IMR-90 (cell line): ENCODE measurements around the gene ZBTB7B. TPM values are rescaled to one million over a fixed set of nuclear protein-coding genes. Genes with fewer than 3 reads are reported as not detected.

Source experiments
- ATAC-seq: fragments of 200-7000 bp; cut with Tn5 transposase; 2 replicates; pipeline ENCODE4 v1.9.1; 2020; ENCODE audit warnings: low read depth, mild to moderate bottlenecking, moderate library complexity
- BruUV-seq: library from RNA; stranded (reverse); fragments of 400-500 nt; replicated peaks from 2 replicates; lab custom pipeline; 2021; lab: Mats Ljungman, UMichigan
- CTCF ChIA-PET: fragments of 300-600 bp; formaldehyde crosslinking; extraction: SDS; loops from one replicate; lab custom pipeline; 2021; ENCODE audit warnings: antibody characterized with exemption; lab: Yijun Ruan, JAX
- POLR2A ChIA-PET: fragments of 300-600 bp; sonication (Branson Sonifier 250); formaldehyde crosslinking; loops from one replicate; lab custom pipeline; 2022; ENCODE audit warnings: antibody characterized with exemption; ENCODE audit not compliant: unreplicated experiment; lab: Charles Lee
- DNase-seq: peaks from one replicate; pipeline ENCODE4 v3.0.0; 2013
- H2AFZ ChIP-seq: replicated peaks from 2 replicates; pipeline ENCODE3; 2013; ENCODE audit warnings: low read length, mild to moderate bottlenecking; ENCODE audit not compliant: poor library complexity
- H2AK5ac ChIP-seq: 2 replicates; pipeline ENCODE4 v1.6.1; 2013; ENCODE audit warnings: low read depth, low read length, inconsistent platforms
- H2AK9ac ChIP-seq: replicated peaks from 2 replicates; pipeline ENCODE3; 2013; ENCODE audit warnings: mild to moderate bottlenecking, low read depth, low read length, moderate library complexity; ENCODE audit not compliant: poor library complexity
- H2BK120ac ChIP-seq: 2 replicates; pipeline ENCODE4 v1.6.1; 2013; ENCODE audit warnings: low read depth, low read length, inconsistent platforms
- H2BK15ac ChIP-seq: 3 replicates; pipeline ENCODE4 v1.6.1; 2013; ENCODE audit warnings: low read depth, low read length, inconsistent platforms
- H2BK20ac ChIP-seq: 2 replicates; pipeline ENCODE4 v1.6.1; 2013; ENCODE audit warnings: low read depth, mild to moderate bottlenecking, inconsistent platforms, low read length, moderate library complexity
- H2BK5ac ChIP-seq: 2 replicates; pipeline ENCODE4 v1.6.1; 2013; ENCODE audit warnings: mild to moderate bottlenecking, low read depth, low read length, inconsistent platforms; ENCODE audit not compliant: poor library complexity, severe bottlenecking
- H3K14ac ChIP-seq: replicated peaks from 2 replicates; pipeline ENCODE4 v1.6.1; 2013; ENCODE audit warnings: low read depth, low read length, inconsistent platforms
- H3K18ac ChIP-seq: 2 replicates; pipeline ENCODE4 v1.6.1; 2013; ENCODE audit warnings: low read depth, low read length, control low read depth
- H3K23ac ChIP-seq: 2 replicates; pipeline ENCODE4 v1.6.1; 2013; ENCODE audit warnings: low read depth, low read length, inconsistent platforms
- H3K27ac ChIP-seq: 2 replicates; pipeline ENCODE4 v1.5.1; 2013; ENCODE audit warnings: mild to moderate bottlenecking, control low read depth, low read length; ENCODE audit not compliant: insufficient read depth
- H3K27me3 ChIP-seq: 2 replicates; pipeline ENCODE4 v1.6.1; 2013; ENCODE audit warnings: low read length; ENCODE audit not compliant: control insufficient read depth, insufficient read depth
- H3K36me3 ChIP-seq: 2 replicates; pipeline ENCODE4 v1.6.1; 2013; ENCODE audit warnings: low read length, mixed read lengths; ENCODE audit not compliant: control insufficient read depth, insufficient read depth
- H3K4ac ChIP-seq: 2 replicates; pipeline ENCODE4 v1.6.1; 2013; ENCODE audit warnings: low read depth, low read length, inconsistent platforms
- H3K4me1 ChIP-seq: 2 replicates; pipeline ENCODE4 v1.6.1; 2013; ENCODE audit warnings: low read length, mixed read lengths; ENCODE audit not compliant: control insufficient read depth, insufficient read depth
- H3K4me2 ChIP-seq: 2 replicates; pipeline ENCODE4 v1.6.1; 2013; ENCODE audit warnings: low read depth, mild to moderate bottlenecking, control low read depth, low read length, moderate library complexity
- H3K4me3 ChIP-seq: 2 replicates; pipeline ENCODE4 v1.5.1; 2013; ENCODE audit warnings: low read depth, mild to moderate bottlenecking, control low read depth, low read length, moderate library complexity; ENCODE audit not compliant: insufficient read depth
- H3K56ac ChIP-seq: 2 replicates; pipeline ENCODE4 v1.6.1; 2013; ENCODE audit warnings: low read length, inconsistent platforms; ENCODE audit not compliant: insufficient read depth; ENCODE audit errors: extremely low read depth
- H3K79me1 ChIP-seq, 2 experiments: 2 replicates each; pipeline ENCODE4 v1.6.1; 2013; ENCODE audit warnings: low read length in 2 of 2, inconsistent platforms in 1 of 2, low read depth in 1 of 2
- H3K9ac ChIP-seq: 2 replicates; pipeline ENCODE4 v1.6.1; 2013; ENCODE audit warnings: low read depth, low read length, control low read depth
- H3K9me1 ChIP-seq: 2 replicates; pipeline ENCODE4 v1.6.1; 2013; ENCODE audit warnings: low read length, inconsistent platforms; ENCODE audit not compliant: insufficient read depth
- H3K9me3 ChIP-seq: 2 replicates; pipeline ENCODE4 v1.6.1; 2013; ENCODE audit warnings: low read length; ENCODE audit not compliant: control insufficient read depth, insufficient read depth
- H4K20me1 ChIP-seq: 2 replicates; pipeline ENCODE4 v1.6.1; 2013; ENCODE audit warnings: low read length, inconsistent platforms; ENCODE audit not compliant: insufficient read depth
- H4K5ac ChIP-seq: 2 replicates; pipeline ENCODE4 v1.6.1; 2013; ENCODE audit warnings: mild to moderate bottlenecking, low read depth, low read length, control low read depth
- H4K8ac ChIP-seq, 2 experiments: 2 replicates each; pipeline ENCODE4 v1.6.1; 2013; ENCODE audit warnings: low read depth in 2 of 2, low read length in 2 of 2, control low read depth in 1 of 2, inconsistent platforms in 1 of 2
- H4K91ac ChIP-seq: 2 replicates; pipeline ENCODE4 v1.6.1; 2013; ENCODE audit warnings: low read depth, low read length, inconsistent platforms; ENCODE audit not compliant: insufficient read depth
- BHLHE40 ChIP-seq: fragments of 150-350 bp; IDR thresholded peaks from 2 replicates; pipeline ENCODE4 v1.6.1; 2016; ENCODE audit warnings: mild to moderate bottlenecking, low read depth, low read length
- CEBPB ChIP-seq: IDR thresholded peaks from 2 replicates; pipeline ENCODE4 v1.6.1; 2012; ENCODE audit warnings: low read depth, low read length, improper control_type of control experiment
- CHD1 ChIP-seq: IDR thresholded peaks from 2 replicates; pipeline ENCODE4 v1.6.1; 2012; ENCODE audit warnings: low read depth, low read length, improper control_type of control experiment
- FOS ChIP-seq: fragments of 150-350 bp; IDR thresholded peaks from 2 replicates; pipeline ENCODE4 v1.6.1; 2016; ENCODE audit warnings: low read depth, low read length
- MAZ ChIP-seq: IDR thresholded peaks from 2 replicates; pipeline ENCODE4 v1.6.1; 2012; ENCODE audit warnings: low read depth, mild to moderate bottlenecking, low read length, improper control_type of control experiment, moderate library complexity, borderline replicate concordance
- MXI1 ChIP-seq: IDR thresholded peaks from 2 replicates; pipeline ENCODE4 v1.6.1; 2012; ENCODE audit warnings: low read depth, mild to moderate bottlenecking, low read length, moderate library complexity, borderline replicate concordance
- POLR2A ChIP-seq: IDR thresholded peaks from 2 replicates; pipeline ENCODE4 v1.6.1; 2012; ENCODE audit warnings: mild to moderate bottlenecking, low read depth, low read length
- RAD21 ChIP-seq: IDR thresholded peaks from 2 replicates; pipeline ENCODE4 v1.6.1; 2012; ENCODE audit warnings: low read length, improper control_type of control experiment
- RCOR1 ChIP-seq: IDR thresholded peaks from 2 replicates; pipeline ENCODE4 v1.6.1; 2012; ENCODE audit warnings: mild to moderate bottlenecking, low read length, improper control_type of control experiment; ENCODE audit not compliant: insufficient replicate concordance
- USF2 ChIP-seq: fragments of 150-350 bp; IDR thresholded peaks from 2 replicates; pipeline ENCODE4 v1.6.1; 2017; ENCODE audit warnings: mild to moderate bottlenecking, antibody characterized with exemption, low read length, low read depth
- WGBS, 2 experiments: methylation state at CpG; one replicate each; pipeline versions ENCODE4 v1.1.5 to v1.1.7; 2013; ENCODE audit warnings: missing lambda C conversion rate in 2 of 2; ENCODE audit not compliant: insufficient read length in 1 of 2; ENCODE audit errors: extremely low coverage in 2 of 2; 5-methylcytosine and 5-hydroxymethylcytosine counted together
- dilution Hi-C: fragments of 300-500 bp; cut with HindIII; formaldehyde crosslinking; loops from one replicate; pipeline ENCODE4 v1.14.3; 2018; ENCODE audit warnings: low sequenced_read_pairs; ENCODE audit not compliant: unreplicated experiment
- in situ Hi-C: fragments of 300-500 bp; cut with MboI; formaldehyde crosslinking; loops from 3 replicates; pipeline ENCODE4 v1.14.3; 2019; ENCODE audit warnings: low sequenced_read_pairs, inconsistent platforms, mixed read lengths
- intact Hi-C: fragments of 100-400 bp; cut with micrococcal nuclease; formaldehyde crosslinking; loops from 2 replicates; pipeline ENCODE4 v1.10.0; 2022
- polyA plus RNA-seq, 3 experiments: library from polyadenylated mRNA; depleted of rRNA; stranded (reverse); fragments of >200 nt; gene quantifications; 2 replicates each; pipeline ENCODE4 v1.2.3, GENCODE V29; 2012; ENCODE audit warnings: low replicate concordance in 1 of 3
- total RNA-seq: library from RNA; depleted of rRNA; stranded (reverse); fragments of >200 nt; gene quantifications from 2 replicates; pipeline ENCODE4 v1.2.3, GENCODE V29; 2012
- TF ChIP-seq, protein P1 (sequence below): fragments of 150-350 bp; IDR thresholded peaks from 2 replicates; pipeline ENCODE4 v1.6.1; 2016; ENCODE audit warnings: low read depth, mild to moderate bottlenecking, low read length, moderate library complexity, borderline replicate concordance
- TF ChIP-seq, protein P2 (sequence below): conservative IDR thresholded peaks from 2 replicates; pipeline ENCODE4 v1.5.1; 2012; ENCODE audit warnings: mild to moderate bottlenecking, low read depth, low read length, improper control_type of control experiment

The ZBTB7B gene
- total and polyA plus RNA-seq, 2 of the 4 experiments (the other 2 are of a cell fraction): 7.7 to 17.4 TPM

DNA sequence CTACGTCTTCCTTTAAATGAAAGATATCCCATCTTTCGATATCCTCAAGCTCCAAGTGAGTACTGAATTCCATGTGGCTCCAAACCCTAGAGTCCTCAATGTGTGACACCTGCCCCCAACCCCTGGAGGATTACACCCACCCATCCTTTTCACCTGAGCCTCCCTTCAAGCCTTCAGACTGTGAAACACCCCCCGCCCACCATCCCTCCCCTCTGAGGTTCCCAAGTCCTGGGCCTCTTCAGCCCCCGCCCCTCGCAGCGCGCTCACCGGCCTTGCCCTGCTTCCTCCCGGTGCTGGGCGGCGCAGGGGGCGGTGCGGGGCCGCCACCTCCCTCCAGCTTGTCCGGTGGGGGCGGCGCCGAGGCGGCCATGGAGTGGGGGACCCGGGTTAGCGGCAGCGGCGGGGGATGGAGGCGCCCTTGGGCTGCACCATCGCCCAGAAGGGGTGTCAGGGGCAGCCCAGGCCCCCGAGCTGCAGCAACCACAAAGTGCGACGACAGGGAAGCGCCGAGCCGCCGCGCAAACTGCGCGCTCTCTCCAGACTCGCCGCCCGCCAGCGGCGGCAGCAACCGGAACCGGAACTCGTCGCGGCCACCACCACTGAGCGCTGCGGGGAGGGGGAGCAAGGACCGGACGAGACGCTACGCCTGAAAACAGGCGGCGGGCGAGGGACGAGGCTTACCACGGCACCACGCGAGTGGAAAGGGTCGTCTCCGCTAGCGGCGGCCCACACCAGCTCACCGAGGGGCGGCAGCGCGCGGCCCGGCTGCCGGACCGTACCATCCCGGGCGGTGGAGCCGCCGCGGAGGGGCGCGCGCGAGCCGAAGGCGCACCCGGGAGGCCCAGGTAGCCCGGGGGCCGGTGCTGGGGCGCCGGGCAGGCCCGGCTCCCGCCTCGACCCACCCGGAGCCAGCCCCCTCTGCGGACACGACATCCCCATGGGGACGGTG is 41.1 kb upstream of the ZBTB7B start, which contains the start of gene PYGO2:
PYGO2 (minus strand) TSS at position 576 of the 949 bp plus-strand sequence; CDS start at position 370, 206 bp downstream.
- Histone ChIP-seq H3K4ac (peak within 1 kb of the TSS; percentile 99), H3K14ac (peak within 1 kb of the TSS; percentile 100), H3K18ac (peak within 1 kb of the TSS; percentile 95), H3K4me3 (peak within 1 kb of the TSS; percentile 86), H3K9me1 (no peaks in the 10 kb centered on the region), H2BK120ac (peak within 1 kb of the TSS; percentile 93), H3K9ac (peak within 1 kb of the TSS; percentile 94), H4K20me1 (peaks cover 18% of the 10 kb centered on the region), H3K4me1 (peaks cover 11% of the 10 kb centered on the region), H3K4me2 (peak within 1 kb of the TSS; percentile 90), H3K79me1 (peaks cover 25 to 67% of the 10 kb centered on the region in 2 experiments), H3K9me3 (no peaks in the 10 kb centered on the region), H2AFZ (peak within 1 kb of the TSS; percentile 98), H4K8ac (peak within 1 kb of the TSS; percentile 88 to 99), H2AK9ac (peak within 1 kb of the TSS; percentile 100), H3K56ac (peak within 1 kb of the TSS; percentile 75), H3K36me3 (peaks cover 49% of the 10 kb centered on the region), H2BK20ac (no peak within 1 kb of the TSS), H2BK15ac (no peak within 1 kb of the TSS; the same call in 2 of the 3 replicates), H4K91ac (peak within 1 kb of the TSS; percentile 96), H2BK5ac (peak within 1 kb of the TSS; percentile 98), H2AK5ac (peak within 1 kb of the TSS; percentile 95), H3K27me3 (no peaks in the 10 kb centered on the region), H3K27ac (peak within 1 kb of the TSS; percentile 96), H3K23ac (peak within 1 kb of the TSS; percentile 98; the same call in 1 of the 2 replicates), H4K5ac (peak within 1 kb of the TSS; percentile 89)
- WGBS, 2 experiments: 0% methylated on average over 57 of the region's 93 CpGs; no CpG with 5 or more reads in 1 of the 2 experiments
- intact Hi-C loops (loop anchor here (2.0 kb wide), 2 partner anchors 37 to 123 kb away; no protein-coding TSS in a partner anchor), in situ Hi-C loops (no loop called here), dilution Hi-C loops (no loop called here)
- CTCF ChIA-PET: interaction anchor here (0.6 to 1.6 kb wide), 7 partner anchors 9 to 124 kb away, joined by 3 to 11 read pairs (median 3); partner anchors contain the start of gene SHC1
- POLR2A ChIA-PET: interaction anchor here (1.2 to 2.5 kb wide), 2 partner anchors 9 to 12 kb away, joined by 10 to 17 read pairs; partner anchors contain the start of gene SHC1
- no TSS peak for BruUV-seq
- DNase-seq: peak; percentile 66
- ATAC-seq: peak; percentile 86
- peak; percentile 62 for TF ChIP-seq RAD21
- peak; percentile 40 for TF ChIP-seq POLR2A
- TF ChIP-seq MAZ: peak; percentile 50; the same call in 1 of the 2 replicates
- peak; percentile 71 for TF ChIP-seq BHLHE40
- TF ChIP-seq, protein P1, sequence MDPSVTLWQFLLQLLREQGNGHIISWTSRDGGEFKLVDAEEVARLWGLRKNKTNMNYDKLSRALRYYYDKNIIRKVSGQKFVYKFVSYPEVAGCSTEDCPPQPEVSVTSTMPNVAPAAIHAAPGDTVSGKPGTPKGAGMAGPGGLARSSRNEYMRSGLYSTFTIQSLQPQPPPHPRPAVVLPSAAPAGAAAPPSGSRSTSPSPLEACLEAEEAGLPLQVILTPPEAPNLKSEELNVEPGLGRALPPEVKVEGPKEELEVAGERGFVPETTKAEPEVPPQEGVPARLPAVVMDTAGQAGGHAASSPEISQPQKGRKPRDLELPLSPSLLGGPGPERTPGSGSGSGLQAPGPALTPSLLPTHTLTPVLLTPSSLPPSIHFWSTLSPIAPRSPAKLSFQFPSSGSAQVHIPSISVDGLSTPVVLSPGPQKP: 0 out of 2 replicates have a peak, but pooled peaks have one; percentile 9
- TF ChIP-seq CEBPB: no peak
- no peak; the same call in 1 of the 2 replicates for TF ChIP-seq CHD1
- TF ChIP-seq MXI1: no peak; the same call in 1 of the 2 replicates
- no peak for TF ChIP-seq USF2
- no peak for TF ChIP-seq FOS
- TF ChIP-seq RCOR1: no peak
- TF ChIP-seq, protein P2, sequence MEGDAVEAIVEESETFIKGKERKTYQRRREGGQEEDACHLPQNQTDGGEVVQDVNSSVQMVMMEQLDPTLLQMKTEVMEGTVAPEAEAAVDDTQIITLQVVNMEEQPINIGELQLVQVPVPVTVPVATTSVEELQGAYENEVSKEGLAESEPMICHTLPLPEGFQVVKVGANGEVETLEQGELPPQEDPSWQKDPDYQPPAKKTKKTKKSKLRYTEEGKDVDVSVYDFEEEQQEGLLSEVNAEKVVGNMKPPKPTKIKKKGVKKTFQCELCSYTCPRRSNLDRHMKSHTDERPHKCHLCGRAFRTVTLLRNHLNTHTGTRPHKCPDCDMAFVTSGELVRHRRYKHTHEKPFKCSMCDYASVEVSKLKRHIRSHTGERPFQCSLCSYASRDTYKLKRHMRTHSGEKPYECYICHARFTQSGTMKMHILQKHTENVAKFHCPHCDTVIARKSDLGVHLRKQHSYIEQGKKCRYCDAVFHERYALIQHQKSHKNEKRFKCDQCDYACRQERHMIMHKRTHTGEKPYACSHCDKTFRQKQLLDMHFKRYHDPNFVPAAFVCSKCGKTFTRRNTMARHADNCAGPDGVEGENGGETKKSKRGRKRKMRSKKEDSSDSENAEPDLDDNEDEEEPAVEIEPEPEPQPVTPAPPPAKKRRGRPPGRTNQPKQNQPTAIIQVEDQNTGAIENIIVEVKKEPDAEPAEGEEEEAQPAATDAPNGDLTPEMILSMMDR: peak; percentile 69
